Measurements from ENCODE around the gene OSGIN1. TPM values are rescaled to one million over a fixed set of nuclear protein-coding genes. Genes with fewer than 3 reads are reported as not detected.

Gene OSGIN1
- polyA plus RNA-seq, 1 donor from 2014 or later = 2.1 TPM

- no peaks in the 10 kb centered on the region for H3K9me2 ChIP-seq (ENCODE audit: insufficient read depth, low read length)
- no peaks in the 10 kb centered on the region for H3F3A ChIP-seq (ENCODE audit: insufficient read depth, low read length, poor library complexity, severe bottlenecking)
- no peaks in the 10 kb centered on the region for H3K27me3 ChIP-seq (ENCODE audit: insufficient read depth, low read depth, low read length)
- no peaks in the 10 kb centered on the region for H3K36me3 ChIP-seq (ENCODE audit: insufficient read depth, low read length)
- no peak overlapping the region for H2AFZ ChIP-seq (ENCODE audit: low read depth, low read length)
- H3K9ac ChIP-seq (ENCODE audit: low read length) = no peak overlapping the region
- no peaks in the 10 kb centered on the region for H3K79me2 ChIP-seq (replicated peaks; ENCODE audit: insufficient read depth, low read length)
- H4K20me1 ChIP-seq (ENCODE audit: insufficient read depth) = no peaks in the 10 kb centered on the region
- H3K4me2 ChIP-seq (ENCODE audit: low read length) = no peak overlapping the region
- no peak overlapping the region for H3K27ac ChIP-seq (ENCODE audit: low read length)
- no peak for TF ChIP-seq POLR2AphosphoS5 (IDR thresholded peaks at IDR 0.05)
- no peak for TF ChIP-seq REST (IDR thresholded peaks at IDR 0.05; ENCODE audit: borderline replicate concordance)
- no peak overlapping the region for H3K4me3 ChIP-seq (ENCODE audit: low read length)
- H3K9me3 ChIP-seq (ENCODE audit: low read length) = no peaks in the 10 kb centered on the region
Measured at GRCh38 chr16:83932955-83933673, 19.9 kb upstream of the OSGIN1 start.

GRCh38 chr16:83933885-83934683 lies 19.0 kb upstream of the OSGIN1 start:
- H3K9me2 ChIP-seq (ENCODE audit: insufficient read depth, low read length) = no peaks in the 10 kb centered on the region
- no peak overlapping the region for H3K4me2 ChIP-seq (ENCODE audit: low read length)
- H3K4me3 ChIP-seq (ENCODE audit: low read length) = no peak overlapping the region
- no peak overlapping the region for H3K27ac ChIP-seq (ENCODE audit: low read length)
- H3K27me3 ChIP-seq (ENCODE audit: insufficient read depth, low read depth, low read length) = no peaks in the 10 kb centered on the region
- no peaks in the 10 kb centered on the region for H3K79me2 ChIP-seq (replicated peaks; ENCODE audit: insufficient read depth, low read length)
- H3K36me3 ChIP-seq (ENCODE audit: insufficient read depth, low read length) = no peaks in the 10 kb centered on the region
- no peaks in the 10 kb centered on the region for H3F3A ChIP-seq (ENCODE audit: insufficient read depth, low read length, poor library complexity, severe bottlenecking)
- no peak overlapping the region for H2AFZ ChIP-seq (ENCODE audit: low read depth, low read length)
- H3K9ac ChIP-seq (ENCODE audit: low read length) = no peak overlapping the region
- TF ChIP-seq TAF1 (IDR thresholded peaks at IDR 0.05; ENCODE audit: low read depth) (no peak), EP300 (conservative IDR thresholded peaks at IDR 0.05; ENCODE audit: poor library complexity, severe bottlenecking) (no peak), POLR2AphosphoS5 (IDR thresholded peaks at IDR 0.05) (no peak), RAD21 (conservative IDR thresholded peaks at IDR 0.05) (no peak), CTCF (IDR thresholded peaks at IDR 0.05; ENCODE audit: poor library complexity, severe bottlenecking) (no peak), EZH2 (IDR thresholded peaks at IDR 0.05; ENCODE audit: borderline replicate concordance, insufficient read depth, low read length, poor library complexity, severe bottlenecking) (no peak), SMC3 (conservative IDR thresholded peaks at IDR 0.05; ENCODE audit: poor library complexity) (no peak), REST (IDR thresholded peaks at IDR 0.05; ENCODE audit: borderline replicate concordance) (no peak), MXI1 (conservative IDR thresholded peaks at IDR 0.05; ENCODE audit: poor library complexity, severe bottlenecking) (no peak)
- H4K20me1 ChIP-seq (ENCODE audit: insufficient read depth) = no peaks in the 10 kb centered on the region
- H3K9me3 ChIP-seq (ENCODE audit: low read length) = no peaks in the 10 kb centered on the region
